GM18502 (cell line): Measurements from ENCODE around the gene CMKLR1.

Experiments
- ATAC-seq: cut with Tn5 transposase; IDR thresholded peaks from one replicate; pipeline ENCODE4 v1.9.1; 2021; ENCODE audit warnings: mild to moderate bottlenecking; ENCODE audit not compliant: unreplicated experiment, poor library complexity

Gene CMKLR1

DNA sequence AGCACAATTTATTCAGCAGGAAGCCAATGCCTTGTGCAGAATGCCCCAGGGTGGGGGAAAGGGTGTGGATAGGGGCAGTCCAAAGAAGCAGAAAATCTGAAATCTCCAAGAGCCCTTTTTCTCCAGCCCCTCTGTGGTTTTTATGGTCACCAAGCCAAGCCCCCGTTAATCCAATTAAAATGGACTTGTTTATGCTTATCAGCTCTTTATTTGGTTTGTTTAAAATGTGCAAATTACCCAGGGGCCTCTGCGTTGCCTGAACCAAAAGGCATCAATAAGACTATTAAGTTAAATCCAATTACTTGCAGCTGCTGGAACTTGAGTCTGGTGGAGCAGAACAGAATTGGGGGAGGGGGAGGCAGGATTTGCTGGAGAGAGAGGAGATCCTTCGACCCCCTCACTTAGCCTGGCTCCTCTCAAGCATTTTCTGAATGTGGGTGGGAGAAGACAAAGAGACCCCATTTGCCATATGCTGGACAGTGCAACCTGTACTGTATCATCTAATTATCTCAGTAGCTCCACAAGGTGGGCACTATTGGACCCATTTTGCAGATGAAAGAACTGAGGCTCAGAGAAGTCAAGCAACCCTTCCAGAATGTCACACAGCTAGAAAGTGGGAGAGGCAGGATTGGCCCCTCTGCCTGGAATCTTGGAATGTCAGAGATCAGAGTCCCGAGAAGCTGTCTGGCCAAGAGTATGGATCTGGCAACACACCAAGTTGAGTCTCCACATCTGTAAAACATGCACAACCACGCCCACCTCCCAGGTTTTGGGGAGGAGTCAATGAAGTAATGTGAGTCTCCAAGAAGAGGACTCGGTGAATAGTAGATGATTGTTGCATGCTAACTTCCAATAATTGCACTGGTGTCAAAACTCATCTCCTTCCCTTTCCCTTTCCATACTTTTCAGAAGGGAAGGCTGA is 66.9 kb downstream of the CMKLR1 start:
- no peak for ATAC-seq

DNA sequence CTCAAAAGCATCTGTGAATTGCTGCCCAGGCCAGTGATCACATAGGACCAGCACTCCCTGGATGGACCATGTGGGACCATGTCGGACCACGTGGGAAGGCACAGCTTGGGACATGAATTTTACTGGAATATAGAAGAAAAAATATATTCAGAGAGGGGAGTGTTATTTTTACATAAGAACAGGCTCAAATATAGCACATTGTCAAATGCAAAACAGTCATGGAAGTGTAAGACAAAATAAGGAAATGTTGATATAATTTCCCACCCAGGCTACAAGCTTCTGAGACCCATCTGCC is 68.3 kb downstream of the CMKLR1 start:
- ATAC-seq: no peak

DNA sequence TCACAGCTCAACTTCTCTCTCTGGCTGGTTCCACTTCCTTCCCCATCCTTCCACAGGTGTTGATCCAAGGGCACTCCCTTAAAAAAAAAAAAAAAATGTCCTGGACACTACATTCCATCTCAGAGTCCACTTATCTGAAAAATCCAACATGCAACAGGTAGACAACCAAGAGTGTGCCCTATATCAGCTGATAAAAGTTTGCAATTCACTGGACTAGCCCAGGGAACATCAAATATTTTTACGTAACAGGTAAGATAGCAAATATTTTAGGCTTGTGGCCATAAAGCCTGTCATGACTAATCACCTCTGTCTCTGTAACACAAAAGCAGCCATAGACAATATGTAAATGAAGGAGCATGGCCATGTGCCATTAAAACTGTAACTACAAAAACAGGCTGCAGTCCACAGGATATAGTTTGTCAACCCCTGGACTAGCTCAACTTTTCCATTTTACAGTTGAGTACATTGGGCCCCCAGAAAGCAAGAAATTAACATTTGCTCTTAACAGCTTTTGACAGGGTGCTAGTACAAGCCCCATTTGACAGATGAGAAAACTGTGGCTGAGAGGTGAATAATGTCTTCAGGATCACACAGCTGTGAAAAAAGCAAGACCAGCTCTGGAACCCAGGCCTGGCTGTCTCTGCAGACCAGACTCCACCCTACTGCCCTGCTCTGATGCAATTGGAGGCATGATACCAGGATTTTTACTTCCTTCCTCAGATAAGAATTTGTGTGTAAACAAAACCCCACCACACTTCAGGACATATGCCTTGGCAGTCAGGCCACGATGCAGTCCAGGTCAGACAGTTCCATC is 68.9 kb downstream of the CMKLR1 start:
- ATAC-seq: no peak

DNA sequence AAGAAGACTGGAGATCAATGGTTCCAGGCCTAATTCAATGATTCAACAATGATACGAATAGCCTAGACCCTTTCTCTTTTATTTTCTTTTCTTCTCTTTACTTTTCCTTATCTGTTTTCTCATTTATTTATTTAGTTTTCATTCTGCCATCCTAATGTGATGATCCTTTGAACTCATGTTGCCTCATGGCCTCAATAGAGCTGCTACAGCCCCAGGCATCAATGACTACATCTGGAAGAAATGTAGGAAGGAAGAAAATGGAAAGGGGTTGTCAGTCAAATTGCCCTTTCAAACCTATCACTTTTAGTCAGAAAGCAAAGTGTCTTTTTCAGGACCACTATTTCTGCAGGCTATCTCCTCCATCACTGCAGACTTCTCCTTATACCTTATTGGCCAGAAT is 69.9 kb downstream of the CMKLR1 start:
- no peak for ATAC-seq

DNA sequence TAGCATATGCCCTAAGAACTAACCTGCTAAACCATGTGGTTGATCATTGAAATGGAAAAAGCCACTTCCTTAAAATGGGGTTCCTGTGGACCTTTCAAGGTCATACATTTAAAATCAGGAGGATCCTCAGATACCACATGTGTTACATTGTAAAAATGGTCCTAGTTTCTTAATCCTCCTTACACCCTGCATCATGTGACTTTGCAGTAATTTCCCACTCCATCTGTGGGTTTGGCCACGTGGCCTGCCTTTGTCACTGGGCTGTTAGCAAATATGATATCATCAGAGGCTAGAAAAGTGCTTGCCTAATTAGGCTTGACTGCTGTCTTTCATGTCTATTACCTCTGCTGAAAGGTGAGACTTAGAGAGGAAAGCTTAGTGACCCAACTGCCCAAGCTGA is 70.7 kb downstream of the CMKLR1 start:
- ATAC-seq: no peak

DNA sequence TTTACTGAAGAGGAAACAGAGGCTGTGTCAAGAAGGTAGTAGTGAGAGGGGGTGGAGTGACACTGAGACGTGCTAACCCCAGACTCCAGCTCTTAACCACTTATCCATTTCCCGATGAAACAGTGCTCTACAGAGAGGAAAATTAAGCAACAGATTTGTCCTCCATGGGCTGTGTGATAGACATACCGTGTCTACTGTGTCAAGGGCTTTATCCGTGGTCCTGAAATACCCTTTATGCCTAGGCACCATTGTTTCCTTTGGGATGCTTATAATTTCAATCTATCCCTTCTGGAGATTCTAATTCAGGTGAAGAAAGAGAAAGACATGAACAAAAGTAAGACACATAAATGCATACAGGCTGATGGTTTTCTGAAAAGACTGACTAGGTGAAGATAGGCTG is 71.7 kb downstream of the CMKLR1 start:
- no peak for ATAC-seq

DNA sequence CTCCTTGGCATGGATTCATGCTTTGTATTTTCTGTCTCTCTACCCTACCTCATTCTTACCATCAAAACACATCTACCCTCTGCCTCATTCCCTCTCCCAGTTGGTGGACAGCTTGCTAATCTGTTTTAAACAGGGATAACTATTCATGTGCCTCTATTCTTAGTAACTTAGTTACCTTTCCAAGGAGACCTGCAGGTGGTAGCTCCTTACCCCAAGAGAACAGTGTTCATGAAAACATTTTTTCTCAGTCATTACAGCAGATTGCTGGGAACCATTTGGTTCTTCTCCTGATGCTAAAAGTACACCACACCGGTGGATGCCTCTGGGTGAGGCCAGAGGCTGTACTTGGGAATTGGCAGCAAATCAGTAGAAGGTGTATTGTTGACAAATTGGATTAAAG is 73.0 kb downstream of the CMKLR1 start:
- no peak for ATAC-seq

DNA sequence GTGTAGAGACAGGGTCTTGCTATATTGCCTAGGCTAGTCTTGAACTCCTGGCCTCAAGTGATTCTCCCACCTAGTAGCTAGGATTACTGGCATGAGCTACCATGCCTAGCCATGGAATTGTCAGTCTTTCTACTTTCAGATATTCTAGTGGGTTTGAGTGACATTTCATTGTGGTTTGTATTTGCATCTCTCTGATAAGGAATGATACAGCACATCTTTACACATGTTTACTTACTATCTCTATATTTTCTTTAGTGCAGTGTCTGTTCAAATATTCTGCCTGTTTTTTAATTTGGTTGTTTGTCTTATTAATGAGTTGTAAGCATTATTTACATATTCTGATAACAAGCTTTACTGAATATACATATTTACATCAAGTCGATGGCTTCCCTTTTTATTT is 73.6 kb downstream of the CMKLR1 start:
- no peak for ATAC-seq

DNA sequence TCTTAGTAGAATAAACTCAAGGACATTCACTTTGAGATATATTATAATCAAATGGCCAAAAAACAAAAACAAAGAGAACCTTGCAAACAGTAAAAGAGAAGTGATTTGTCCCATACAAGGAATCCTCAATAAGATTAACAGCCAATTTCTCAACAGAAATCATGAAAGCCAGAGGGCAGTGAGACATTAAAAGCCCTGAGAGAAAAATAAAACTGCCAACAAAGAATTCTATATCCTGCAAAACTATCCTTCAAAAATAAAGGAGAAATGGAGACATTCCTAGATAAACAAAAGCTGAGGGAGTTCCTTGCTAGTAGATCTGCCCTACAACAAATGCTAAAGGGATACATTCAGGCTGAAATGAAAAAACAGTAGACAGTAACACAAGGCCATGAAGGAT is 78.1 kb downstream of the CMKLR1 start:
- ATAC-seq: no peak

DNA sequence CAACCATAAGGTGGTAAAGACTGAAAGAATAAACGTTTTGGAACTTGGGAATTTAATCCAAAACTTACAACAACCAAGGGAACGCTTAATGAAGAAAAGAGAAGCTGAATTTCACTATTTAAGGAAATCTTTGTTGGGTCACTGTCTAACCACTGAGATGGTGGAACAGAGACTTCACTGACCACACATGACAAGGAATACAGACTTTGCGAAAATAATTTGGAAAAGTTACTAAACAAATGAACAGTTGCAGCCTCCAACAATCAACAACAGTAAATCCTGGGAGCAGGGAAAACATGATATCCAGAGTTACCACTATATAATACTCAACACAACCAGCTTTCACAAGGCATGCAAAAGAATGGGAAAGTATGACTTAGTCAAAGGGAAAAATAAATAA is 79.1 kb downstream of the CMKLR1 start:
- ATAC-seq: no peak

DNA sequence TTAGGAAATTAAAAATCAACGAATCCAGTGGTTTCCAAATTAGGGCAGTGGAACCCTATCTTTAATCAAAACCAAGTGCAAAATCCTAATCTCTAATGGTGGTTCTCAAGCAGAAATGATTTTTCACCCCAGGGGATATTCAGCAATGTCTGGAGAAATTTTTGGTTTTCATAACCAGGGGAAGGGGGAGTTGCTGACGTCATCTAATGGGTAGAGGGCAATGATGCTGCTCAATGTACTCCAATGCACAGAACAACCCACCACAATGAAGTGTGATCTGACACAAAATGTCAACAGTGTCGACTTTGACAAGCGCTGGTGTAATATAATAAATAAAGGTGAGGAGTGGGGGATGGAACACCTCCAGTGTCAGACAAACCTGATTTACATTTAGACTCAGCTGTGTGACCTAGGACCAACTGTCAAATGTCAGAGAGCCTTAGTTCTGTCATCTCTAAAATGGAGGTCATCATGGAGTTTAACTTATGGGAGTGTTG is 81.5 kb downstream of the CMKLR1 start:
- no peak for ATAC-seq

DNA sequence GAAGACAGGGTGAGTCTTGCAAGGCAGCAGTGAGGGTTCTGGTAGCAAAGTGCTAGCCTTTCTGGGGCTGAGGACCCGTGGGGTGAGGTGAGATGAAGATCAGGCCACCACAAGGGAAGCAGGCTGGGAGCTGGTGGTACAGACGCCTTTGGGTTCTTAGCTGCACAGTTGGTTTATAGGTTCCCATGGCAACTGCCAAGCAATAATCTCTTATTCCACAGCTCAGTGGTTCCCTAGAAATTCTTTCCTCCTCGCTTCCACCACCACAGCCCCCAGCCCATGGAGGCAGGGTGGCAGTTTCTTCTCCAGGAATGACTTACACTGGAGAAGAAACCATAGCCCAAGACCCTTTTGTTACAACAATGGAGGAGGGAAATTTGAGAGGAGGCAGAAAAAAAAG is 82.1 kb downstream of the CMKLR1 start:
- ATAC-seq: no peak

DNA sequence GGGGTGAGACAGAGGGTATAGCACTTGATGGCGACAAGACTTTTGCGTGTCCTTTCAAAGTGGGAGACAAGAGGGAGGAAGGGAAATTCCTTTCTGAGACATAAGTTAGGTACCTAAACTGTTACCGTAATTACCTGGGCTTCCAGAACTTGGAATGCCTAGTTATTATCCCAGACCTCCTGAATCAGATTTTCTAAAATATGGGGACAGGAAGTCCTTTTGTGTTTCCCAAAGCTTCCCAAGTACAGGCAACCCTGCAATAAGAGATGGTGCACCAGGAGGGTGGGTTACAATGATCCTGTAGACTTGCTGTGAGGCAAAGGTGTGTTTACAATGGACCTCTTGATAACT is 83.9 kb downstream of the CMKLR1 start:
- no peak for ATAC-seq

DNA sequence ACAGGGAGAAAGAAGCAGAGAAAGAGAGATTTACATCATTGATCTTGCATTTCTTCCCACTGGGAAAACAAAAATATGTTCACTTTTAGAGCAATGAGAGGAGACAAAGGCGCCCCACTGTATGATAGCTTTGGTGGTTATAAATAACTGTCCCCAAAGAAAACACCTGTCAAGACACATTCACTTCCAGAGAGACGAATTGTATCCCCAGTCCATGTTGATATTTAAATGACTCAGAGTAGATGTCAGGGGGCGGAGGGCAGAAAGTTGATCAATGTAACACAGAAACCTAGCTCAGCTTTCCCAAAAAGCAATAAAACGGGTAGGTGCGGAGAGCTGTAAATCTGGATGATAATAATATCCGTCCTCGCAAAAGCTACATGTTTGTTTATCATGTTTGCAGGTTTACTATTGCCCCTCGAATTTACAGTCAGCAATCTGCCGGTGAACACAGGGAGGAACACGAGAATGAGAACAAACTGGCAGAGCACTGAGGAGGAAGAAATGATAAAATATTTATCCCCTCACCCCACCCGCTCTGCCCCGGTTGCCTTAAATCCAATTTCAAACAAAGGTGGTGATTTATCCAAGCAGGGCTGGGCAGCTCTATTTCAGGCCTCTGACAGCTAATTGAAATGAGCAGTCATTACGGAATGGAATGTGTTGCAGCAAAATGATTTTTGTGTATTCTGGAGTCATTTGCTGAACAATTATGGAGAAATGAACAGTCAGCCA is 84.4 kb downstream of the CMKLR1 start:
- ATAC-seq: no peak

DNA sequence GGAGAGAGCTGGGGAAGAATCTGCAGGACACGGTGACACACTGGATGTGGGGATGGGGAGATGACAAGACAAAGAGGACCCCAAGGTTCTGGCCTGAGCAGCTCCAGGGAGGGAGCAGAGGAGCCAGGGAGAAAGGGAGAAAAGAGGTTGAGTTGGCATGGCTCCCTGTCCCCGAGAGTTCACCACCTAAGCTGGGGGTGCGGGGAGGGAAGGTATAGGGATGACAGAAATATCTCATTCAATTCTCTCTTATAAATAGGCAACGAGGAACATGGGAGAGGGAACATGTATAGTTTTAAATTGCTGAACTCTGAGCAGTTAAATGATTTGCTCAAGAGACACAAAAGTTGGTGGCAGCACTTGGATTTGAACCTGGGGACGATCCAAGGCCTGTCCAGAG is 85.1 kb downstream of the CMKLR1 start:
- no peak for ATAC-seq

DNA sequence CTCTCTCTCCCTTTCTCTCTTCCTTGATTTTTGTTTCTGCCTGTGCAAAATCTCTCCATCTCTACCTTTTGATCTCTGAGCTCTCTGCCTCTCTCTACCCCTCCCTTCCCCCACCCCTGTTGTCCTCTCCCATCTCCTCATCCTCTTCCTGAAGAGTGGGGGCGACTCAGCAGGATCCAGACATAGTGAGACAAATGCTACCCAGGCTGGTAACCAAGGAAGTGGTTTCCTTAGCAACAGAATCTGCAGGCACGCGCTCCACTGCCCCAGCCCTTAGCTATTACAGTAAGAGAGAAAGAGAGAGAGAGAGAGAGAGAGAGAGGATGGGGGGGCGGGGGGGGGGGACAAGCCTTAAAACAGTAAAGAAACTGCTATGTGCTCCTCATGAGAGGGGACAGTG is 85.6 kb downstream of the CMKLR1 start:
- ATAC-seq: no peak

DNA sequence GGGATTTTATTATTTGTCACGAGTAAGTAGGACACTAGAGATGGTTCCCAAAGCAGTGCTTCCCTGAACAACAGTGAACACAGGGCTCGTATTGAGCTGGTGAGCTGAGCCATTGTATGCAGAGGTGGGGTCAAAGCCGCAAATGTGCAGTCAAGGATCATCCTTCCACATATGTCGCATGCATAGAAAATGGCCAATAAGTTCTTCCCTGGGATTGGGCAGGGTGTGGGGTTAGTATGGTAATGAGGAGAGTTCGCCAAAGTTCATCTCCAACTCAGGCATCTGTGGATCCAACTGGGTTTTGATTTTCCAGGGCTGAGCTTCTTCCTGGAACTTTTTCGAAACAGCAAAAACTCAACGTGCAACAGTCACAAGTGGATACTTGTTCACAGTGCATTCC is 86.6 kb downstream of the CMKLR1 start:
- no peak for ATAC-seq

DNA sequence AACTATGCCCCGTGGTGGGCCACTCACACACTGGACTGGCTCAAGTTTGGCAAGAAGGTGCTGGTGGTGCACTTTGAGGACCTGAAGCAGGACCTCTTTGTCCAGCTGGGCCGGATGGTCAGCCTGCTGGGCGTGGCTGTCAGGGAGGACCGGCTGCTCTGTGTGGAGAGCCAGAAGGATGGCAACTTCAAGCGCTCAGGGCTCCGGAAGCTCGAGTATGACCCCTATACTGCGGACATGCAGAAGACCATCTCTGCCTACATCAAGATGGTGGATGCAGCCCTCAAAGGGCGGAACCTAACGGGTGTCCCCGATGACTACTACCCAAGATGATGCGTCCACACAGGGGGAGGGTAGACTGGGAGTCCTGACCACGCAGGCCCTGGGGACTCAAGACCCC is 91.1 kb downstream of the CMKLR1 start:
- ATAC-seq: no peak

DNA sequence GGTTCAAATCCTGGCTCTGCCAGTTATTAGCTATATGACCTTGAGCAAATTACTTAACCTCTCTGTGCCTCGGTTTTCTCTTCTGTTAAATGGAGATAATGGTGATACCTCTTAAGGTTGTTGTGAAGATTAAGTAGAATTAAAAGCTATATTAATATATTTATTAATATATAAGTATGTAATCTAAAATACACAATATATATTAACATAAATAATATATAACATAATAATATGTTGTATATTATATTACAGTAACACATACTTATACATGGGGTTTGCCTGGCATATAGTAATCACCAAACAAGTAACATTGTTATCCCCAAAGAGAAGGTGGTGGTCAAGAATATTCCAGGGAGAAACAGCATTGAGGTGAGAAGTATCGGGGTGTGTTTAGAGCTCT is 92.0 kb downstream of the CMKLR1 start:
- ATAC-seq: no peak

DNA sequence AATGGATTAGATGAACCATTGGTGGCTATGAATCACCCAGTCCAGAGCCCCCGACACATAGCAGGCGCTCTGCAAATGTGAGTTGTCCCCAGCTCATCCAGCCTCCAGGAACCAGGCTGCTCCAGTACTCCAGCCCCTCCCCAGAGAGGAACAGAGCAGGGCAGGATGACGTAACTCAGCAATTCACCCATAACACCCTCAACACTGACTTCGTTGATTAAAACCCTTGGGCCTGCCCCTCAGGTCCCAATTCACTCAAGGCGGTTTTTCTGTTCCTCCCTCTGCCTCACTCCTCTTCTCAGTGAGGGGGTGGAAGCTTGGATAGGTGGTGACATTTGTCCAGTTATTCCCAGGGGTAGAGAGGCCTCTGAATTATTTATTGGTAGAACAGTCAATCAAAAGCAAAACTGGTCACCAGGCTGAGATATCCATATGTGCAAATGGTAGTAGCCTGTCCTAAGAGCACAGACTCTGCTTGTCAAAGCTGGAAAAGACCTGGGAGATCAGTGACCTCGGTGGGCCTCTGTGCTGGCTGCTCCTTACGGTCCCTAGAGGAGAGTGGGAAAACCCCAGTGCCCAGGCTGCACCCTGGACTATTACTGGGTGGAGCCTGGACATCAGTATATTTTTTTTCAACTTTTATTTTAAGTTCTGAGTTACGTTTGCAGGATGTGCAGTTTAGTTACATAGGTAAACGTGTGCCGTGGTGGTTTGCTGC is 97.0 kb downstream of the CMKLR1 start:
- no peak for ATAC-seq
